Hepatocyte (in vitro differentiated cells): Measurements from ENCODE around the gene ANKRD55.

ENCODE experiments used
- EZH2 ChIP-seq: fragments of 200-600 bp; sonication (generic); IDR thresholded peaks from 2 replicates; pipeline ENCODE4 v1.6.1; 2016; ENCODE audit warnings: antibody characterized with exemption, mild to moderate bottlenecking, borderline replicate concordance
- EZH2phosphoT487 ChIP-seq: fragments of 200-600 bp; sonication (generic); IDR thresholded peaks from one replicate; pipeline ENCODE4 v1.6.1; 2018; ENCODE audit warnings: antibody characterized with exemption, mild to moderate bottlenecking, low read depth, moderate library complexity; ENCODE audit not compliant: unreplicated experiment, severe bottlenecking
- TF ChIP-seq, protein P1 (sequence below): fragments of 200-600 bp; sonication (generic); IDR thresholded peaks from 2 replicates; pipeline ENCODE4 v1.5.1; 2016; ENCODE audit warnings: antibody characterized with exemption, mild to moderate bottlenecking; ENCODE audit not compliant: poor library complexity

DNA sequence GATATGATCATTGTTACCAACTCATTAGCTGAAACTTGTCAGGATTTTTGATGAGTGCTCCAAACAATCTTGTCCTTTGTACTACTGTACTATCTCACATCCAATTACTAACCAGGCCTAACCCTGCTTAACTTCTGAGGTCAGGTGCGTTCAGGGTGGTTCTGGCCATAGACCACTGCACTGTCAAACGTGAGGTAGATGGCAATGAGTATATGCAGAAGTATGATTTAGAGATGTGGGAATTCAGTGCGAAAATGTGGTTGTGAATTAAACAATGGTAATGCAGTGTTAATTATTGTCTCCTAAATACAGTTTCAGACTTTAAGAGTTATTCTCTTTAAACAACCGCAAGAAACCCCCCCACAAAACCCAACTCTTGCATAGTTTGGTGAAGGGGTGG is 86.5 kb downstream of the ANKRD55 start:
- TF ChIP-seq, protein P1, sequence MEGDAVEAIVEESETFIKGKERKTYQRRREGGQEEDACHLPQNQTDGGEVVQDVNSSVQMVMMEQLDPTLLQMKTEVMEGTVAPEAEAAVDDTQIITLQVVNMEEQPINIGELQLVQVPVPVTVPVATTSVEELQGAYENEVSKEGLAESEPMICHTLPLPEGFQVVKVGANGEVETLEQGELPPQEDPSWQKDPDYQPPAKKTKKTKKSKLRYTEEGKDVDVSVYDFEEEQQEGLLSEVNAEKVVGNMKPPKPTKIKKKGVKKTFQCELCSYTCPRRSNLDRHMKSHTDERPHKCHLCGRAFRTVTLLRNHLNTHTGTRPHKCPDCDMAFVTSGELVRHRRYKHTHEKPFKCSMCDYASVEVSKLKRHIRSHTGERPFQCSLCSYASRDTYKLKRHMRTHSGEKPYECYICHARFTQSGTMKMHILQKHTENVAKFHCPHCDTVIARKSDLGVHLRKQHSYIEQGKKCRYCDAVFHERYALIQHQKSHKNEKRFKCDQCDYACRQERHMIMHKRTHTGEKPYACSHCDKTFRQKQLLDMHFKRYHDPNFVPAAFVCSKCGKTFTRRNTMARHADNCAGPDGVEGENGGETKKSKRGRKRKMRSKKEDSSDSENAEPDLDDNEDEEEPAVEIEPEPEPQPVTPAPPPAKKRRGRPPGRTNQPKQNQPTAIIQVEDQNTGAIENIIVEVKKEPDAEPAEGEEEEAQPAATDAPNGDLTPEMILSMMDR = no peak
- TF ChIP-seq EZH2phosphoT487 (no peak), EZH2 (no peak)
